ENCODE data around the gene ATF7IP2. TPM values are rescaled to one million over a fixed set of nuclear protein-coding genes. Genes with fewer than 3 reads are reported as not detected.

ATF7IP2 gene
- total and polyA plus RNA-seq, 9 of the 15 experiments (the other 6 are each of a cell fraction or from before 2014, with no cell fraction given), result 131 to 515 (median 196) TPM

GRCh38 chr16:10525214-10525825 is 139.5 kb downstream of the ATF7IP2 start:
- Histone ChIP-seq H3K9ac (ENCODE audit: insufficient read depth in 1 of 2, low read depth in 2 of 2, low read length in 2 of 2) (no peak overlapping the region), H3K9me1 (ENCODE audit: control insufficient read depth, insufficient read depth, low read length) (no peaks in the 10 kb centered on the region), H2AFZ (ENCODE audit: low read depth, low read length) (no peak overlapping the region), H3K4me3 (no peak overlapping the region), H3K79me2 (ENCODE audit: control insufficient read depth, insufficient read depth, low read length) (no peaks in the 10 kb centered on the region), H3K4me2 (ENCODE audit: insufficient read depth, low read length) (no peak overlapping the region), H3K4me1 (replicated peaks in 1 of 2; ENCODE audit: control insufficient read depth in 2 of 2, insufficient read depth in 2 of 2, low read length in 2 of 2) (no peaks in the 10 kb centered on the region), H4K20me1 (replicated peaks; ENCODE audit: control insufficient read depth, insufficient read depth, low read length) (no peaks in the 10 kb centered on the region), H3K27ac (ENCODE audit: extremely low read depth, low read depth, low read length) (no peak overlapping the region), H3K9me3 (replicated peaks; ENCODE audit: control insufficient read depth, insufficient read depth, low read depth, low read length) (no peaks in the 10 kb centered on the region), H3K27me3 (ENCODE audit: control insufficient read depth in 2 of 2, insufficient read depth in 2 of 2, low read length in 2 of 2) (peaks cover 22 to 27% of the 10 kb centered on the region in 2 experiments; a peak in 4 of 5 replicates), H3K36me3 (ENCODE audit: control insufficient read depth, insufficient read depth, low read length) (no peaks in the 10 kb centered on the region)
- in situ Hi-C loops (cut with MboI) (loop anchor here (5.0 kb wide), 1 partner anchor 387 kb away; no protein-coding TSS in a partner anchor), intact Hi-C loops (cut with micrococcal nuclease) (no loop called here)
- BruUV-seq (replicated peaks), result no TSS peak
- CTCF ChIA-PET (ENCODE audit: low intra/inter-chr PET ratio), result no interaction called here
- 14% methylated on average over 6 of the region's 6 CpGs for WGBS (ENCODE audit: insufficient coverage, low coverage, missing lambda C conversion rate)
- no peak for FAIRE-seq
- POLR2A ChIA-PET, result interaction anchor here (1.4 kb wide), 1 partner anchor 9 kb away, joined by 4 read pairs; no protein-coding TSS in a partner anchor
- no peak for DNase-seq (ENCODE audit: extremely low read depth in 1 of 4, low spot score in 3 of 4)
- no peak for ATAC-seq
- no peak for TF ChIP-seq HNRNPH1 (optimal IDR thresholded peaks at IDR 0.05; ENCODE audit: low read depth, low read length)
- TF ChIP-seq TAF7 (tag; IDR thresholded peaks at IDR 0.05), result no peak
- TF ChIP-seq E2F4 (CRISPR knock-in tag; IDR thresholded peaks at IDR 0.05; ENCODE audit: low read depth), result no peak
- TF ChIP-seq FOXJ3 (CRISPR knock-in tag; IDR thresholded peaks at IDR 0.05), result no peak
- no peak for TF ChIP-seq THRA (IDR thresholded peaks at IDR 0.05)
- no peak for TF ChIP-seq HNRNPL (IDR thresholded peaks at IDR 0.05; ENCODE audit: low read depth, low read length)
- no peak for TF ChIP-seq HNRNPLL (IDR thresholded peaks at IDR 0.05; ENCODE audit: low read depth, low read length, poor library complexity, severe bottlenecking)
- TF ChIP-seq CHD1 (IDR thresholded peaks at IDR 0.05; ENCODE audit: low read length), result no peak
- TF ChIP-seq GATA2 (CRISPR knock-in tag; IDR thresholded peaks at IDR 0.05), result no peak
- no peak for TF ChIP-seq ZNF77 (CRISPR knock-in tag; IDR thresholded peaks at IDR 0.05)
- no peak for TF ChIP-seq ZNF407 (IDR thresholded peaks at IDR 0.05; ENCODE audit: low read depth)
- TF ChIP-seq SNIP1 (IDR thresholded peaks at IDR 0.05; ENCODE audit: low read depth), result no peak
